ENCODE data around the gene PLEKHG4B.
"Not testable (repeated sequence)": the region's sequence is repeated elsewhere in the genome, so short reads cannot be mapped to it uniquely, and the experiment has no call there.

Gene PLEKHG4B

GRCh38 chr5:158807-159447, 67.0 kb downstream of the PLEKHG4B start:
- DNase-seq = peak; percentile 20

GRCh38 chr5:159448-160172, 67.6 kb downstream of the PLEKHG4B start:
- peak; percentile 17 for DNase-seq

DNA sequence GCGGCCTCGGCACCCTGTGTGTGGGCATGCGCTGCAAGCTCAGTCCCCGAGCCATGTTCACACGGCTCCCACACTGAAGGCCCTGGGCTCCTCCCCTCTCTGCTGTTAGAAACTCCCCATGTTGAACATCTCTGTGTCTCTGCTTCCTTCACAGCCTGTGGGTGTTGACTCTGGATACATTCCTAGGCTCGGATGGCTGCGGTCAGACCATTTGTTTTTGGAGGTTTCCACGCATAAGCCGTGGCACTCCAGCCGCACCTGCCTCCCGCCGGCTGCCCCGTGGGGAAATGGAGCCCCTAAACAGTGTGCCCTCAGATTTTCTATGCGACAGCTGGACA, 68.2 kb downstream of the PLEKHG4B start:
- peak; percentile 32 for DNase-seq

DNA sequence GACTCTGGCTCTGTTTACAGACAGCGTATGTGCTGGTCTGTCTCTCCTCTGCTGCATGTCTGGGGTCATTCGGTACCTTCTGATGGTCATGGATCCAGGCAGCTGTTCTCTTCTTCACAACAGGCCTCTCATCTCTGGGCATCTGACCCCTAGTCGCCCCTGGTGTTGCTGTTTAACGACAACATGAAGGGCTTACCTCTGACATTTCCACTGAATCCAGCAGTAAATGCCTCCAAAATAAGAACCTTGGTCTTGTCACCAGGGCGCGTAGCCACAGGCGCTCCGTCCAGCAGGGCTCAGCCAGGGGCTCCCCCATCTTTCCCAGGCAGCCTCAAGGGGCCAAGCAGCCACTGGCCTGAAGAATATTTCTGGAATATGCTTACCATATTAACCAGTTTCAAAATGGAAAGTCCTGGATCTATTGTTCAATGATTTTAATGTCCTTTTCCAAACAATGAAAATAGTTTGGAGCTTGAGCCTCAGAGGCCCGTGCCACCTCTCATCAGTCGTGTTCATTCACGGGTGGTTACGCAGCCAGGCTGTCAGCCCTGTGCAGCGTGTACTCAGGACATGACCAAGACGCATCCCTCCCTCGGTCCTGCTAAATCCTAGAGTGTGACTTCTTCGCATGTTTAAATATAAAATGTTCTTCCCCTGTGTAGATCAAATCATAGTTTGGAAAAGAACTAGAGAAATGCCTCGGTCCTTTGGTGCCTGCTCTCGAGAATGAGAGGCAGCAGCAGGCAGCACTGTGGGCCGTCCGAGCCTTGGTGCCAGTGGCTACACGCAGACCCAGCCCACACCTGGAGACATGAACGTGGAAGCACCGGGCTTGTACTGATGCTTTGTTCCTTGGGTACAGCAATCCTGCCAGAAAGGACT, 69.2 kb downstream of the PLEKHG4B start:
- peak; percentile 22 for DNase-seq

- DNase-seq = no peak
Measured at GRCh38 chr5:161803-162110, 69.8 kb downstream of the PLEKHG4B start.

- DNase-seq = no peak
Measured at GRCh38 chr5:162190-162564, 70.2 kb downstream of the PLEKHG4B start.

DNA sequence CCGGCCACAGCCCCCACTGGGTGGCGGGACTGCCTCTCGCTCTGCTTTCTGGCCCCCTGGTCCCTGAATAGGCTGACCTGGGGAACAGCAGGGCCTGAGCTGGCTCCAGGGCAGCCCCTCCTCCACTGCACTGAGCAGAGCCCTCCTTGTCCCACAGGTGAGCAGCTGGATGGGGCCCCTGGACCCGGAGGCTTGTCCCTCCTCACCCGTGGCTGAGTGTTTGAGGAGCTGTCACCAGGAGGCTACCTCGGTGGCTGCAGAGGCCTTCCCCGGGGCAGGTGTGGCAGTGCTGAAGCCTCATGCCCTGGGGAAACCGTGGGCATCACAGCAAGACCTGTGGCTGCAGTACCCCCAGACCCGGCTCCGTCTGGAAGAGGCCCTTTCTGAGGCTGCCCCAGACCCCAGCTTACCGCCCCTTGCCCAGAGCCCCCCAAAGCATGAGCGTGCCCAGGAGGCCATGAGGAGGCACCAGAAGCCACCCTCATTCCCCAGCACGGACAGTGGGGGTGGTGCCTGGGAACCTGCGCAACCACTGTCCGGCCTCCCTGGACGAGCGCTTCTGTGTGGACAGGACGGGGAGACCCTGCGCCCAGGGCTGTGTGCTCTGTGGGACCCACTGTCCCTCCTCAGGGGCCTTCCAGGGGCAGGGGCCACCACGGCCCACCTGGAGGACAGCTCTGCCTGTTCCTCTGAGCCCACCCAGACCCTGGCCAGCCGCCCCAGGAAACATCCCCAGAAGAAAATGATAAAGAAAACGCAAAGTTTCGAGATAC, 70.8 kb downstream of the PLEKHG4B start:
- no peak for DNase-seq

DNA sequence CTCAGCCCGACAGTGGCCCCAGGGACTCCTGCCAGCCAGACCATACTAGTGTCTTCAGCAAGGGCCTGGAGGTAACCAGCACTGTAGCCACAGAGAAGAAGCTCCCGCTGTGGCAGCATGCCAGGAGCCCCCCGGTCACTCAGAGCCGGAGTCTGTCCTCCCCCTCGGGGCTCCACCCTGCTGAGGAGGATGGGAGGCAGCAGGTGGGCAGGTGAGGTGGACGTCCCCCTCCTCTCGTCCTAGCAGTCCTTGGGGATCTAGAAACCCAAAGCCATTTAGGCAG, 71.3 kb downstream of the PLEKHG4B start:
- DNase-seq = no peak

- no peak for DNase-seq
Measured at GRCh38 chr5:163841-164240, 71.9 kb downstream of the PLEKHG4B start.

GRCh38 chr5:164244-164643, 72.3 kb downstream of the PLEKHG4B start:
- DNase-seq = no peak

DNA sequence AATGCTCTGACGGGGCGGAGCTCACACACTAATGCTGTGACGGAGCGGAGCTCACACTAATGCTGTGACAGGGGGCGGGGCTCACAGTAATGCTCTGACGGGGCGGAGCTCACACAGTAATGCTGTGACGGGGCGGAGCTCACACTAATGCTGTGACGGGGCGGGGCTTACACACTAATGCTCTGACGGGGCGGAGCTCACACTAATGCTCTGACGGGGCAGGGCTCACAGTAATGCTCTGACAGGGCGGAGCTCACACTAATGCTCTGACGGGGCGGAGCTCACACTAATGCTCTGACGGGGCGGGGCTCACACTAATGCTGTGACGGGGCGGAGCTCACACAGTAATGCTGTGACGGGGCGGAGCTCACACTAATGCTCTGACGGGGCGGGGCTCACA, 72.8 kb downstream of the PLEKHG4B start:
- not testable (repeated sequence) for DNase-seq

- no peak for DNase-seq
Measured at GRCh38 chr5:166441-167372, 74.7 kb downstream of the PLEKHG4B start.

- DNase-seq = no peak
Measured at GRCh38 chr5:167511-167910, 75.5 kb downstream of the PLEKHG4B start.

DNA sequence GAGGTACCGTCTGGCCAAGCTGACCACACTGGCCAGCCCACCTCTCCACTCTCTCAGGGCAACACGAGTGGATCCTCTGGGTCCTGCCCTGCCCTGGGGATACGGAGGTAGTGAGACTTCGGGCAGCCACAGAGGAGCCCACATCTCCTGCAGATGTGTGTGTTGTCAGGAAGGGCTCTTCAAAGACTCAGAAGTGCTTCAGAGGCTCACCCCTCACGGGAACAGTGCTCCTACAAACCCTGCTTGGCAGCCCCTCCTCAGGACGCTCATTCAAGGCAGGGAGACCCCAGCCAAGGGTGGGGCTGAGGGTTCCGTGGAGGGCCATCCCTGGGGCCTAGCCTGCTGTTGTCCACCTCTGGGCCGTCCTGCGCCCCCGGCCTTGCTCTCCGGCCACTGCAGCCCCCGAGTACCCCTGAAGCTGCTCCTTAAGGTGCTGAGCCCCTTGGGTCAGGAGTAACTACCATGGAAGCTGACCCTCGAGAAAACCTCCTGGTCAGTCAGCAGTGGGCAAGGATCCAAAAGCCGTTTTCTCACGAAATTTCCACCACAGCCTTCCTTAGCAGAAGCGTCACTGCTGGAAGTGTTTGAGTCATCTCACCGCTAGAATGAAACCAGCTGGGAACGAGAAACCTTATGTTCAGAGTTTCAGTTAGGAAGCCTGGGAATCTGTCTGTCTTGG, 76.2 kb downstream of the PLEKHG4B start:
- DNase-seq = no peak

- no peak for DNase-seq
Measured at GRCh38 chr5:169071-169727, 77.2 kb downstream of the PLEKHG4B start.

DNA sequence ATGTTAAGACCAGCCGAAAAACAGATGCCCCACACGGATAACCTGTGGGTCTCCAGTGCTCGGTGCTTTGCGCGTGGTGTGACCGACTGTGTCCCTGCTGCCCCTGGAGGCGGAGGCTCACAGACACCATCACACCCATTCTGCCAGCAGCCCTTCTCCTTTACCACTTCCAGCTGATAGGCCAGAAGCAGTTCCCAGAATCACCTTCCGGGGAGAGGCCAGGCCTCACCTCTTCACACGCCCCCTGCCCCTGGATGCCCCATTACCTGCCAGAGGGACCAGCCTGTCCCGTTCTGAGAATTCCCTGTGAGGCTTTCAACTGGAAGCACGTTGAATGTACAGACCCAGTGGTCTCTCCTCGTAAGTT, 77.7 kb downstream of the PLEKHG4B start:
- no peak for DNase-seq

- DNase-seq = peak; percentile 32
Measured at GRCh38 chr5:170971-171800, 79.2 kb downstream of the PLEKHG4B start.

DNA sequence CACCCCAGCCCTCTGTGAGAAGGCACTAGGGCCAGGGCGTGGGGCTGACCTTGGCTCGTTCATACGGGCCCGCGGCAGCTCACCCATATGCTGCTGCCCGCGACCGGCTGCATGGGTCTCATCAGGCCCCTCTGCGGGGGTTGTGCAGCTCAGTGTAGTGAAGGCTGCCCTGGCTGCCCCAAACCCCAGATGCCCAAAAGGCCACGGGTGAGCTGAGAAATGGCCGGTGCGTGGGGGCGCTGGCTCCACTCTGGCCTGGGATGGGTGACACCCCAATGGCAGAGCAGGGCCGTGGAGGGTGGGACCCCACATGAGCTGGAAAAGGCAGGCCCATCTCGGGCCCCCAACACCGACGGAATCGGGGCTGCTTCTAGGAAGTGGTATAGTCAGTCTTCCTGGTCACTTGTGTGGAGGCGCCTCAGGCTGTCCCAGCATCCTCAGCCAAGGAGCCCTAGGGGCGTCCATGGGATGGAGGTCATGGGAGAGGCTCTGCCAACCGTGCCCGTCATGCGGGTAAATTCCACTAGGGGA, 79.9 kb downstream of the PLEKHG4B start:
- DNase-seq = peak; percentile 32

GRCh38 chr5:172421-172820, 80.5 kb downstream of the PLEKHG4B start:
- peak; percentile 10 for DNase-seq

GRCh38 chr5:172841-173251, 80.9 kb downstream of the PLEKHG4B start:
- no peak for DNase-seq
